Tibial artery (tissue), 4 donors: ENCODE data around the gene WDR59.
"Not testable (repeated sequence)": the region's sequence is repeated elsewhere in the genome, so short reads cannot be mapped to it uniquely, and the experiment has no call there.

ENCODE experiments used
- DNase-seq, 2 donors: peaks; one replicate each; pipeline ENCODE4 v3.0.0-alpha.2; 2019
- H3K27ac ChIP-seq, 2 donors: fragments of 200-600 bp; sonication (generic) in 1 of 2; 1 replicate in 1 of 2; 2 replicates in 1 of 2; pipeline ENCODE4 v1.5.1; 2018 to 2019; ENCODE audit warnings: mild to moderate bottlenecking in 1 of 2
- H3K27me3 ChIP-seq, 2 donors: fragments of 200-600 bp; sonication (generic) in 1 of 2; one replicate each; pipeline versions ENCODE4 v1.5.1 to v1.6.0; 2016 to 2019
- H3K36me3 ChIP-seq, 3 donors: fragments of 200-600 bp; sonication (generic) in 2 of 3; one replicate each; pipeline ENCODE4 v1.5.1; 2016 to 2019; ENCODE audit warnings: mild to moderate bottlenecking in 2 of 3
- H3K4me1 ChIP-seq, 4 donors: fragments of 200-600 bp; sonication (generic) in 2 of 4; 1 replicate in 3 of 4; 2 replicates in 1 of 4; pipeline ENCODE4 v1.5.1; 2016 to 2019
- H3K4me3 ChIP-seq, 2 donors: fragments of 200-600 bp; sonication (generic) in 1 of 2; 1 replicate in 1 of 2; 2 replicates in 1 of 2; pipeline ENCODE4 v1.5.1; 2018 to 2019; ENCODE audit warnings: mild to moderate bottlenecking in 2 of 2
- H3K9me3 ChIP-seq, 3 donors: fragments of 200-600 bp; sonication (generic) in 1 of 3; one replicate each; pipeline ENCODE4 v1.5.1; 2016 to 2019
- CTCF ChIP-seq, 2 experiments: fragments of 200-600 bp in 1 of 2; fragments of 450-650 bp in 1 of 2; IDR thresholded peaks; one replicate each; pipeline ENCODE4 v1.5.1; 2017 to 2019; ENCODE audit warnings: antibody characterized with exemption in 2 of 2, mild to moderate bottlenecking in 1 of 2, moderate library complexity in 1 of 2
- intact Hi-C: fragments of 100-400 bp; cut with DNase I; formaldehyde crosslinking; loops from one replicate; pipeline ENCODE4 v1.15.0; 2023; ENCODE audit warnings: low total_unique reads

WDR59 gene

DNA sequence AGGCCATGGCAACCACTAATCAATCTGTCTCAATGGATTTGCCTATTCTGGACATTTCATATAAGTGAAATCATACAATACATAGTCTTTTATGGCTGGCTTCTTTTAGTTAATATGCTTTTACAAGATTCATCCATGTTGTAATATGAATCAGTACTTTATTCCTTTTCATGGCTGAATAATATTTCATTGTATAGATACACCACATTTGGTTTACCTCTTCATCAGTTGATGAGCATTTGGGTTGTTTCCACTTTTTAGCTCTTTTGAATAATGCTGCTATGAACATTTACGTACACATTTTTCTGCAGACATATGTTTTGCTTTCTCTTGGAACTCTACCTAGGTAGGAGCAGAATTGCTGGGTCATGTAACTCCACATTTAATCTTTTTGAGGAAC, 11.1 kb upstream of the WDR59 start:
- no peak overlapping the region for H3K27ac ChIP-seq
- intact Hi-C loops = no loop called here
- peaks cover 0 to 21% (median 12%) of the 10 kb centered on the region in 4 donors for H3K4me1 ChIP-seq
- no peak for TF ChIP-seq CTCF (IDR thresholded peaks at IDR 0.05)
- H3K27me3 ChIP-seq = no peaks in the 10 kb centered on the region
- no peak for DNase-seq
- no peaks in the 10 kb centered on the region for H3K36me3 ChIP-seq
- no peak overlapping the region for H3K4me3 ChIP-seq
- H3K9me3 ChIP-seq = no peaks in the 10 kb centered on the region

GRCh38 chr16:74991593-74992403, 6.9 kb upstream of the WDR59 start:
- H3K36me3 ChIP-seq = no peaks in the 10 kb centered on the region
- no peak overlapping the region for H3K27ac ChIP-seq
- no peak for DNase-seq
- TF ChIP-seq CTCF (IDR thresholded peaks at IDR 0.05) = no peak
- intact Hi-C loops = no loop called here
- H3K9me3 ChIP-seq = no peaks in the 10 kb centered on the region
- no peaks in the 10 kb centered on the region for H3K4me1 ChIP-seq
- H3K4me3 ChIP-seq = no peak overlapping the region
- H3K27me3 ChIP-seq = no peaks in the 10 kb centered on the region

- intact Hi-C loops = no loop called here
- TF ChIP-seq CTCF (IDR thresholded peaks at IDR 0.05) = no peak
- Histone ChIP-seq H3K36me3 (no peaks in the 10 kb centered on the region), H3K27ac (no peak overlapping the region), H3K4me3 (no peak overlapping the region), H3K9me3 (no peaks in the 10 kb centered on the region), H3K4me1 (no peaks in the 10 kb centered on the region), H3K27me3 (no peaks in the 10 kb centered on the region)
- DNase-seq = no peak
These were observed 6.3 kb upstream of the WDR59 start for GRCh38 chr16:74991268-74991592.

DNA sequence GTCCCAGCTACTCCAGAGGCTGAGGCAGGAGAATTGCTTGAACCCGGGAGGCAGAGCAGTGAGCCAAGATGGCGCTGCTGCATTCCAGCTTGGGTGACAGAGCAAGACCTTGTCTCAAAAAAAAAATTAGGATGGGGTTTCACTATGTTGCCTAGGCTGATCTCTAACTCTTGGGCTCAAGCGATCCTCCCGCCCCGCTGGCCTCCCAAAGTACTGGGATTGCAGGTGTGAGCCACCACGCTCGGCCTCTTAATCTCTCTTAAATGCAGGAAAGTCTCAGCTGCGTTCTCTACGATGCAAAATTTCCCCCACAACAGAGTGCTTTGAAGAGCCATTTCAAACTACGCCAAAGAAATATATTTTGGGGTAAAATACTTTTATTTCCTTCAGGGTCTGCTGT, 5.9 kb upstream of the WDR59 start:
- no peak for DNase-seq
- H3K27me3 ChIP-seq = no peaks in the 10 kb centered on the region

DNA sequence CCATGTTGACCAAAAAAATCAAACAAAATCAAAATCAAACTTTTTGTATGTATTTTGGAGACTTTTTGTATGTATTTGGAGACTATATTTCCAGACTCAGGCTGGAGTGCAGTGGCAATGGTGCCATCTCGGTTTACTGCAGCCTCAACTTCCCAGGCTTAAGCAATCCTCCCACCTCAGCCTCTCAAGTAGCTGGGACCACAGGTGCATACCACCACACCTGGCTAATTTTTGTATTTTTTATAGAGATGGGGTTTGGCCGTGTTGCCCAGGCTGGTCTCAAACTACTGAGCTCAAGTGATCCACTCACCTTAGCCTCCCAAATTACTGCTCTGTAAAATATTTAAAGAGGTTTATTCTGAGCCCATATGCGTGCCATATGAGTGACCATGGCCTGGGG, 4.9 kb upstream of the WDR59 start:
- intact Hi-C loops, DNase-seq, H3K27me3 ChIP-seq, H3K4me1 ChIP-seq, H3K36me3 ChIP-seq, H3K9me3 ChIP-seq, H3K27ac ChIP-seq, H3K4me3 ChIP-seq: not testable (repeated sequence)

More for the DNA sequence above, 5.9 kb upstream of the WDR59 start:
- H3K27ac ChIP-seq = no peak overlapping the region
- no peaks in the 10 kb centered on the region for H3K9me3 ChIP-seq
- intact Hi-C loops = no loop called here
- no peaks in the 10 kb centered on the region for H3K4me1 ChIP-seq
- TF ChIP-seq CTCF (IDR thresholded peaks at IDR 0.05) = no peak
- H3K4me3 ChIP-seq = no peak overlapping the region
- H3K36me3 ChIP-seq = no peaks in the 10 kb centered on the region

GRCh38 chr16:74987027-74987681, 2.2 kb upstream of the WDR59 start:
- H3K4me3 ChIP-seq = no peak overlapping the region
- H3K36me3 ChIP-seq = no peaks in the 10 kb centered on the region
- H3K9me3 ChIP-seq = no peaks in the 10 kb centered on the region
- intact Hi-C loops = no loop called here
- DNase-seq = no peak
- no peaks in the 10 kb centered on the region for H3K27me3 ChIP-seq
- peaks cover 0 to 21% (median 13%) of the 10 kb centered on the region in 4 donors for H3K4me1 ChIP-seq
- no peak overlapping the region for H3K27ac ChIP-seq
- TF ChIP-seq CTCF (IDR thresholded peaks at IDR 0.05) = no peak
